ENCODE results near the gene DAZAP1. TPM values are rescaled to one million over a fixed set of nuclear protein-coding genes. Genes with fewer than 3 reads are reported as not detected.
A peak's percentile ranks its signal among the peaks of the same experiment; 100 is the strongest.

DAZAP1 gene
- 40.9 and 44.5 TPM in 2 replicates for total RNA-seq

DNA sequence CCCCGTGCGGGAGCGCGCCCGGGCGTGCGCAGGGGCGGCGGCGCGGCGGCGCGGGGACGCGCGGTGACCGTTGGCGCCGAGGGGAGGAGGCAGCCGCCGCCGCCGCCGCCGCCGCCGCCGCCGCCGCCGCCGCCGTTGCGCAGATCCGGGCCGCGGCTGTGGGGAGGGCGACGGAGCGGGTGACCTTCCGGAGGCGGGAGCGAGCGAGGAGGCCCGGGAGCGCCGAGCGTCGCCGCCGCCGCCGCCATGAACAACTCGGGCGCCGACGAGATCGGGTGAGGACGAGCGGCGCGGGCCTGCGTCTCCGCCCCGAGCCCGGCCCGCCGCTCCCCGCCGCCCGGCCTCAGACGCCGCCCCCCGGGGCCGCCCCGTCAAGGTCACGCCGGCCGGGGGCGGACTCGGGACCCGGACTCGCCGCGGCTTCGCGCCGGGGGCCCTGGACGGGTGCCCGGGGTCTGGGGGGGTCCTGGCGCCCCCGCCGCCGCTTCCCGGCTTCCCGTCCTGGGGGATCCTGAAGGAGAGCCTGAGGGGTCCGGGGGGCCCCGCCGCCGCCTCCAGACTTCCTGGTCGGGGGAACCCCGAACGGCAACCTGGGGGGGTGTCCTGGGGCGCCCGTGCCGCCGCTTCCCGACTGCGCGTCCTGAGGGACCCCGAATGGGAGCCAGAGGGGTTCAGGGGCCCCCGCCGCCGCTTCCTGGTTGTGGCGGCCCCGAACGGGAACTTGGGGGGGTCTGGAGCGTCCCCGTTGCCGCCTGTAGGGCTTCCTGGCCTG is at the start of gene DAZAP1:
Gene DAZAP1 (plus strand): TSS at position 59 of the 772 bp plus-strand sequence. CDS start 188 bp downstream, at position 247.
- DNase-seq (ENCODE audit: insufficient read length, low spot score, missing footprints) = peak; percentile 88
- peak within 1 kb of the TSS; percentile 78 for H3K27ac ChIP-seq (ENCODE audit: low read depth, low read length)
- no peaks in the 10 kb centered on the region for H3K27me3 ChIP-seq (ENCODE audit: insufficient read depth, low read length)
- TF ChIP-seq, protein P1, sequence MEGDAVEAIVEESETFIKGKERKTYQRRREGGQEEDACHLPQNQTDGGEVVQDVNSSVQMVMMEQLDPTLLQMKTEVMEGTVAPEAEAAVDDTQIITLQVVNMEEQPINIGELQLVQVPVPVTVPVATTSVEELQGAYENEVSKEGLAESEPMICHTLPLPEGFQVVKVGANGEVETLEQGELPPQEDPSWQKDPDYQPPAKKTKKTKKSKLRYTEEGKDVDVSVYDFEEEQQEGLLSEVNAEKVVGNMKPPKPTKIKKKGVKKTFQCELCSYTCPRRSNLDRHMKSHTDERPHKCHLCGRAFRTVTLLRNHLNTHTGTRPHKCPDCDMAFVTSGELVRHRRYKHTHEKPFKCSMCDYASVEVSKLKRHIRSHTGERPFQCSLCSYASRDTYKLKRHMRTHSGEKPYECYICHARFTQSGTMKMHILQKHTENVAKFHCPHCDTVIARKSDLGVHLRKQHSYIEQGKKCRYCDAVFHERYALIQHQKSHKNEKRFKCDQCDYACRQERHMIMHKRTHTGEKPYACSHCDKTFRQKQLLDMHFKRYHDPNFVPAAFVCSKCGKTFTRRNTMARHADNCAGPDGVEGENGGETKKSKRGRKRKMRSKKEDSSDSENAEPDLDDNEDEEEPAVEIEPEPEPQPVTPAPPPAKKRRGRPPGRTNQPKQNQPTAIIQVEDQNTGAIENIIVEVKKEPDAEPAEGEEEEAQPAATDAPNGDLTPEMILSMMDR (IDR thresholded peaks at IDR 0.05; ENCODE audit: extremely low read depth, low read depth, low read length) = no peak
- H3K4me1 ChIP-seq (ENCODE audit: insufficient read depth, low read length) = peaks cover 38% of the 10 kb centered on the region
- peak within 1 kb of the TSS; percentile 79 for H2AFZ ChIP-seq (ENCODE audit: low read length)
- H3K36me3 ChIP-seq (ENCODE audit: insufficient read depth, low read length) = no peaks in the 10 kb centered on the region
- peaks cover 49% of the 10 kb centered on the region for H3K79me2 ChIP-seq (ENCODE audit: insufficient read depth, low read length)
- H4K20me1 ChIP-seq (ENCODE audit: insufficient read depth, low read length) = peaks cover 42% of the 10 kb centered on the region
- peak within 1 kb of the TSS; percentile 85 for H3K4me3 ChIP-seq (ENCODE audit: insufficient read depth, low read length)
- no peaks in the 10 kb centered on the region for H3K9me3 ChIP-seq (ENCODE audit: low read depth, low read length)
- peak within 1 kb of the TSS; percentile 97 for H3K4me2 ChIP-seq (ENCODE audit: insufficient read depth, low read length)

DNA sequence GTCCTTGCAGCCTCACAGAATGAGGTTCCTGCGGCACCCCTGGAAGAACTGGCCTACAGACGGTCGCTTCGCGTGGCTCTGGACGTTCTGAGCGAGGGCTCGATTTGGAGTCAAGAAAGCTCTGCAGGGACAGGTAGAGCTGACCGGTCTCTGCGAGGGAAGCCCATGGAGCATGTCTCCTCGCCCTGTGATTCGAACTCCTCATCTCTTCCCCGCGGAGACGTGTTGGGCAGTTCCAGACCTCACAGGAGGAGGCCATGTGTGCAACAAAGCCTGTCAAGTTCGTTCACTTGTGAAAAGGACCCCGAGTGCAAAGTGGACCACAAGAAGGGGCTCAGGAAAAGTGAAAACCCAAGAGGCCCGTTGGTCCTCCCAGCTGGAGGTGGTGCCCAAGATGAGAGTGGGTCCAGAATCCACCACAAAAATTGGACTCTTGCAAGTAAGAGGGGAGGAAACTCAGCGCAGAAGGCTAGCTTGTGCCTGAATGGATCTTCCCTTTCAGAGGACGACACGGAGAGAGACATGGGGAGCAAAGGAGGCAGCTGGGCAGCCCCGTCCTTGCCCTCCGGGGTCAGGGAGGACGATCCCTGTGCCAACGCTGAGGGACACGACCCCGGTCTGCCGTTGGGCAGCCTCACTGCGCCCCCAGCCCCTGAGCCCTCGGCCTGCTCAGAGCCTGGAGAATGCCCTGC is 47.1 kb upstream of the DAZAP1 start:
- Histone ChIP-seq H3K27ac (ENCODE audit: low read depth, low read length) (peak overlapping the region; percentile 85), H3K4me2 (ENCODE audit: insufficient read depth, low read length) (peak overlapping the region; percentile 81), H2AFZ (ENCODE audit: low read length) (peak overlapping the region; percentile 56), H3K4me1 (ENCODE audit: insufficient read depth, low read length) (peaks cover 32% of the 10 kb centered on the region), H3K36me3 (ENCODE audit: insufficient read depth, low read length) (peaks cover 46% of the 10 kb centered on the region), H4K20me1 (ENCODE audit: insufficient read depth, low read length) (no peaks in the 10 kb centered on the region), H3K27me3 (ENCODE audit: insufficient read depth, low read length) (no peaks in the 10 kb centered on the region), H3K9me3 (ENCODE audit: low read depth, low read length) (no peaks in the 10 kb centered on the region), H3K79me2 (ENCODE audit: insufficient read depth, low read length) (peaks cover 32% of the 10 kb centered on the region), H3K4me3 (ENCODE audit: insufficient read depth, low read length) (peak overlapping the region; percentile 64)
- TF ChIP-seq, protein P1 (IDR thresholded peaks at IDR 0.05; ENCODE audit: extremely low read depth, low read depth, low read length) = no peak
- DNase-seq (ENCODE audit: insufficient read length, low spot score, missing footprints) = peak; percentile 84

DNA sequence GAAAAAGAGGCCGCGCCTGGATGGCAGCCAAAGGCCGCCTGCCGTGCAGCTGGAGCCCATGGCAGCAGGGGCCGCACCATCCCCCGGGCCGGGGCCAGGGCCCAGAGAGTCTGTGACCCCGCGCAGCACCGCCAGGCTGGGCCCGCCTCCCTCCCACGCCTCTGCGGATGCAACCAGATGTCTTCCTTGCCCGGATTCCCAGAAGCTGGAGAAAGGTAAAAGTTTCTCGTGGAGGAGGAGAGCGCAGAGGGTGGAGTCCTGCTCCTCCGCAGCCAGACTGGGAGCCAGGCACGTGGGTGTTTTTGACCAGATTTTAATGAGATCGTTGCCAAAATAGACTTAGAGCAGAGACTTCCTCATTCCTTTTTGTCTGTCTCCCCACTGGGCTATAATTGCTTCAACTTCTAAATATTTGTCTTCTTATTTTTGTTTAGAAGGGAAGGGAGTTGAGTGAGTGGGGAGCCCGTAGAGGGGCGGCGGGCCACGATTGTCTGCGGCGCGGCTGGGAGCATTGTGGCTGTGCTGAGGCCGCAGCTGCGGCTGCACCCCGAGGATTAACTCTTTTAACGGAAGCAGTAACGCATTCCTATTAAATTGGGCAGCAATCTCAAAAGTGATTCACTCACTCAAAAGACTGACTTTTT is 46.4 kb upstream of the DAZAP1 start:
- H3K4me1 ChIP-seq (ENCODE audit: insufficient read depth, low read length) = peaks cover 29% of the 10 kb centered on the region
- no peaks in the 10 kb centered on the region for H3K27me3 ChIP-seq (ENCODE audit: insufficient read depth, low read length)
- no peaks in the 10 kb centered on the region for H3K9me3 ChIP-seq (ENCODE audit: low read depth, low read length)
- H4K20me1 ChIP-seq (ENCODE audit: insufficient read depth, low read length) = no peaks in the 10 kb centered on the region
- TF ChIP-seq, protein P1 (IDR thresholded peaks at IDR 0.05; ENCODE audit: extremely low read depth, low read depth, low read length) = no peak
- peak overlapping the region; percentile 85 for H3K27ac ChIP-seq (ENCODE audit: low read depth, low read length)
- DNase-seq (ENCODE audit: insufficient read length, low spot score, missing footprints) = peak; percentile 98
- H3K4me2 ChIP-seq (ENCODE audit: insufficient read depth, low read length) = peak overlapping the region; percentile 81
- peaks cover 29% of the 10 kb centered on the region for H3K79me2 ChIP-seq (ENCODE audit: insufficient read depth, low read length)
- H3K36me3 ChIP-seq (ENCODE audit: insufficient read depth, low read length) = peaks cover 53% of the 10 kb centered on the region
- H2AFZ ChIP-seq (ENCODE audit: low read length) = peak overlapping the region; percentile 56
- H3K4me3 ChIP-seq (ENCODE audit: insufficient read depth, low read length) = peak overlapping the region; percentile 64

Measured in osteoblast (primary cell).